Body of pancreas (tissue), 4 donors: ENCODE results near the gene APC2.

Experiments
- POLR2A ChIP-seq, 3 donors: fragments of 450-650 bp; IDR thresholded peaks; one replicate each; pipeline ENCODE4 v1.6.1; 2016; ENCODE audit warnings: antibody characterized with exemption in 3 of 3, mild to moderate bottlenecking in 2 of 3
- TF ChIP-seq, protein P1 (sequence below), 7 experiments: fragments of 450-650 bp in 4 of 7; fragments of 200-600 bp in 3 of 7; sonication (generic) in 3 of 7; IDR thresholded peaks; one replicate each; pipeline ENCODE4 v1.5.1; 2016 to 2019; ENCODE audit warnings: antibody characterized with exemption in 7 of 7

DNA sequence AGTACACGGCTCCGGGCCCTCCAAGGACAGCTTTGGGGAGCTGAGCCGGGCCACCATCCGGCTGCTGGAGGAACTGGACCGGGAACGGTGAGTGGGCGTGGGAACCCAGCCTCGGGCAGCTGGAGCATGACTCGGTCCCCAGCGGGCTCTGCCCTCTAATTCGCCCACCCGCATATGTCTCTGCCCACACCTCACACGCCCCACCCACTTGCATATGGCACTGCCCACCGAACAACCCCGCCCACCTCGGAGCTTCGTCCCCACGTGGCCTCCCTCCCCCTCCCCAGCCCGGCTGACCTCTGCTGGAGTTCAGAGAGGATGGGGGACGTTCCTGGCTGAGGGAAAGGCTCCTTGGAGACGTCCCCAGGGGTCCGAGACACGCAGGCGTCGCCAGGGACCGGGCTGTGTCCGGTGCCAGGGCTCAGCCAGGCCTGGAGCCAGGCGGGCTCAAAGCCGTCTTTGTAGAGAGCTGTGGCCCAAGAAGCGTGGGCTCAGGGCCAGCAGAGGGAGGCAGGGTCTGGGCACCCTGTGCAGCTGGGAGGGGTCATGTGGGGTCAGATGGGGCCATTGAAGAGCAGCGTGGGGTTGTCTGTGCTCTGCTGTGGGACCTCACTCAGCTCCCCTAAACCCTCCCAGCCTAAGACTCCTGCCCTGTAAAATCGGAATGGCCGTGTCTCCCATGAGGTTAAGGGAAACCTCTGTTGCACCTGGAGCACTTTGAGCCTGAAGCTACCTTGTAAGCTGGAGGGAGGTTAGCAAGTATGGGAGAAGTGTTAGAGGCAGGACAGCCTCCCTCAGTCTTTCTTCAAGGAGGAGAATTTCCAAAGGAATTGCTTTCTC lies 3.8 kb downstream of the APC2 start:
- no peak for TF ChIP-seq POLR2A (IDR thresholded peaks at IDR 0.05)
- TF ChIP-seq, protein P1, sequence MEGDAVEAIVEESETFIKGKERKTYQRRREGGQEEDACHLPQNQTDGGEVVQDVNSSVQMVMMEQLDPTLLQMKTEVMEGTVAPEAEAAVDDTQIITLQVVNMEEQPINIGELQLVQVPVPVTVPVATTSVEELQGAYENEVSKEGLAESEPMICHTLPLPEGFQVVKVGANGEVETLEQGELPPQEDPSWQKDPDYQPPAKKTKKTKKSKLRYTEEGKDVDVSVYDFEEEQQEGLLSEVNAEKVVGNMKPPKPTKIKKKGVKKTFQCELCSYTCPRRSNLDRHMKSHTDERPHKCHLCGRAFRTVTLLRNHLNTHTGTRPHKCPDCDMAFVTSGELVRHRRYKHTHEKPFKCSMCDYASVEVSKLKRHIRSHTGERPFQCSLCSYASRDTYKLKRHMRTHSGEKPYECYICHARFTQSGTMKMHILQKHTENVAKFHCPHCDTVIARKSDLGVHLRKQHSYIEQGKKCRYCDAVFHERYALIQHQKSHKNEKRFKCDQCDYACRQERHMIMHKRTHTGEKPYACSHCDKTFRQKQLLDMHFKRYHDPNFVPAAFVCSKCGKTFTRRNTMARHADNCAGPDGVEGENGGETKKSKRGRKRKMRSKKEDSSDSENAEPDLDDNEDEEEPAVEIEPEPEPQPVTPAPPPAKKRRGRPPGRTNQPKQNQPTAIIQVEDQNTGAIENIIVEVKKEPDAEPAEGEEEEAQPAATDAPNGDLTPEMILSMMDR (IDR thresholded peaks at IDR 0.05) = no peak
